ENCODE measurements around the gene POLD1. TPM values are rescaled to one million over a fixed set of nuclear protein-coding genes. Genes with fewer than 3 reads are reported as not detected.

Gene POLD1
- total RNA-seq, 1 donor from 2014 or later, result 18.9 TPM

DNA sequence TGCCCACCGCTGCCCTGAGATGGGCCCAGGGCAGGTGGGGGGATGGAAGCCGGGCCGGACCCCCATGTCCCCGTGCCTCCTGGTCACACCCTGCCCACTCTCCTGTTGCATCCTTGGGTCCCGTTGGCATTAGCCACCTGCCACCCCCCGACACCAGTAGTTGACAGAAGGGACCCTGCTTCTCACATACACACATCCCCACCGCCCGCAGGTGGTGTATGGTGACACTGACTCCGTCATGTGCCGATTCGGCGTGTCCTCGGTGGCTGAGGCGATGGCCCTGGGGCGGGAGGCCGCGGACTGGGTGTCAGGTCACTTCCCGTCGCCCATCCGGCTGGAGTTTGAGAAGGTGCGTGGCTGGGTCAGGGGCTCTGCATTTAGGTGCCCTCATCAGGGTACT lies 29.4 kb downstream of the POLD1 start:
- peaks cover 2% of the 10 kb centered on the region for H3K9me3 Mint-ChIP-seq (ENCODE audit: unreplicated experiment)
- Histone ChIP-seq H3K27me3 (ENCODE audit: insufficient read depth, low read length) (peaks cover 4% of the 10 kb centered on the region), H3K9me3 (ENCODE audit: insufficient read depth, low read depth, low read length) (no peaks in the 10 kb centered on the region), H3K4me1 (ENCODE audit: insufficient read depth, low read length) (no peaks in the 10 kb centered on the region), H3K4me3 (ENCODE audit: insufficient read depth, low read depth, low read length) (no peak overlapping the region), H3K79me2 (ENCODE audit: insufficient read depth, low read length) (no peaks in the 10 kb centered on the region), H2AFZ (ENCODE audit: low read depth, low read length) (no peak overlapping the region), H3K27ac (ENCODE audit: low read depth, low read length) (no peak overlapping the region), H3K9ac (ENCODE audit: low read length) (no peak overlapping the region), H3K36me3 (ENCODE audit: insufficient read depth, low read length) (no peaks in the 10 kb centered on the region), H3K4me2 (ENCODE audit: low read length) (no peak overlapping the region), H4K20me1 (ENCODE audit: insufficient read depth, low read length) (no peaks in the 10 kb centered on the region)
- H3K4me1 Mint-ChIP-seq (ENCODE audit: low read depth, unreplicated experiment), result no peaks in the 10 kb centered on the region
- no peak overlapping the region for H3K27ac Mint-ChIP-seq (ENCODE audit: unreplicated experiment)
- H3K4me3 Mint-ChIP-seq (ENCODE audit: unreplicated experiment), result no peak overlapping the region
- no peak for TF ChIP-seq EZH2 (IDR thresholded peaks at IDR 0.05; ENCODE audit: insufficient read depth, low read length)
- TF ChIP-seq CTCF (IDR thresholded peaks at IDR 0.05; ENCODE audit: insufficient read depth, low read depth, low read length), result no peak
- H3K36me3 Mint-ChIP-seq (ENCODE audit: low read depth, unreplicated experiment), result peaks cover 4% of the 10 kb centered on the region
- peaks cover 4% of the 10 kb centered on the region for H3K27me3 Mint-ChIP-seq (ENCODE audit: low read depth, unreplicated experiment)
- DNase-seq (ENCODE audit: low read depth) (no peak), FAIRE-seq (no peak)

DNA sequence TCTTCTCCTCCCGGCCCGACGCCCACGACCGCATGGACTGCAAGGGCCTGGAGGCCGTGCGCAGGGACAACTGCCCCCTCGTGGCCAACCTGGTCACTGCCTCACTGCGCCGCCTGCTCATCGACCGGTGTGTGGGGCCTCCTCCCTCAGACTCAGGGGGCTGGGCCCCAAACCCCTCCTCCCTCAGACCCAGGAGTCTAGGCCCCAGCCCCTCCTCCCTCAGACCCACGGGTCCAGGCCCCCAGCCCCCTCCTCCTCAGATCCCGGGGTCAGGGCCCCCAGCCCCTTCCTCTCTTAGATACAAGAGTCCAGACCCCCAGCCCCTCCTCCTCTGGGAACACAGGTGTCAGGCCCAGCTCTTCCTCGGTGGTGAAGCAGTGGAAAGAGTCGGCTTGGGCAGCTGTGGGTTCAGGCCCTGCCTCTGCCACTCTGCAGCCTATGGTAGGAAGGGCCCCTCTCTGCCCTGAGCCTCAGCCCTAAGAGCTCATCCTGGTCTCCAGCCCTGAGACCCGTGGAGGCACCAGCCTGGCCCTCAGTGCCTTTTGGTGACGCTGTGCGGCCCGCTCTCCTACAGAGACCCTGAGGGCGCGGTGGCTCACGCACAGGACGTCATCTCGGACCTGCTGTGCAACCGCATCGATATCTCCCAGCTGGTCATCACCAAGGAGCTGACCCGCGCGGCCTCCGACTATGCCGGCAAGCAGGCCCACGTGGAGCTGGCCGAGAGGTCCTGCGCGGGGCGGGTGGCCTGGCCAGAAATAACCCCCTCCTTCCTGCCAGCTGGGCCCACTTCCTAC lies 30.9 kb downstream of the POLD1 start:
- Mint-ChIP-seq H3K4me3 (ENCODE audit: unreplicated experiment) (no peak overlapping the region), H3K36me3 (ENCODE audit: low read depth, unreplicated experiment) (peaks cover 4% of the 10 kb centered on the region), H3K9me3 (ENCODE audit: unreplicated experiment) (peaks cover 2% of the 10 kb centered on the region), H3K27me3 (ENCODE audit: low read depth, unreplicated experiment) (peaks cover 14% of the 10 kb centered on the region), H3K4me1 (ENCODE audit: low read depth, unreplicated experiment) (no peaks in the 10 kb centered on the region), H3K27ac (ENCODE audit: unreplicated experiment) (no peak overlapping the region)
- Histone ChIP-seq H3K36me3 (ENCODE audit: insufficient read depth, low read length) (no peaks in the 10 kb centered on the region), H3K4me1 (ENCODE audit: insufficient read depth, low read length) (no peaks in the 10 kb centered on the region), H4K20me1 (ENCODE audit: insufficient read depth, low read length) (no peaks in the 10 kb centered on the region), H2AFZ (ENCODE audit: low read depth, low read length) (no peak overlapping the region), H3K79me2 (ENCODE audit: insufficient read depth, low read length) (no peaks in the 10 kb centered on the region), H3K9ac (ENCODE audit: low read length) (no peak overlapping the region), H3K4me3 (ENCODE audit: insufficient read depth, low read depth, low read length) (no peak overlapping the region), H3K9me3 (ENCODE audit: insufficient read depth, low read depth, low read length) (no peaks in the 10 kb centered on the region), H3K27ac (ENCODE audit: low read depth, low read length) (no peak overlapping the region), H3K4me2 (ENCODE audit: low read length) (no peak overlapping the region), H3K27me3 (ENCODE audit: insufficient read depth, low read length) (peaks cover 16% of the 10 kb centered on the region)
- FAIRE-seq (no peak), DNase-seq (ENCODE audit: low read depth) (peak; percentile 12)
- peak; percentile 49 for TF ChIP-seq CTCF (IDR thresholded peaks at IDR 0.05; ENCODE audit: insufficient read depth, low read depth, low read length)
- TF ChIP-seq EZH2 (IDR thresholded peaks at IDR 0.05; ENCODE audit: insufficient read depth, low read length), result no peak

DNA sequence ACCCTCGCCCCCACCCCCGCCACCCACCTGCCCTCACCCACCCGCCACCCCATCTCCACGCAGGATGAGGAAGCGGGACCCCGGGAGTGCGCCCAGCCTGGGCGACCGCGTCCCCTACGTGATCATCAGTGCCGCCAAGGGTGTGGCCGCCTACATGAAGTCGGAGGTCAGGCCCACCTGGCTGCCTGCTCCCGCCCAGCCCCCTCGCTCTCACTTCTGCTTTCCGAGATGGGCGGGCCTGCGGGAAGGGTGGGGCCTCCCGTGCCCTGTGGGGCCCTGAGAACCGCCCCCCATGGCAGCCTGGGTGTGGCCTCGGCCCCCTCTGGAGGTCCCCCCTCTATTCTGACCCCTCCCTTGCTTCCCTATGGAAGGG lies 31.5 kb downstream of the POLD1 start:
- no peaks in the 10 kb centered on the region for H3K4me1 Mint-ChIP-seq (ENCODE audit: low read depth, unreplicated experiment)
- FAIRE-seq, result no peak
- no peaks in the 10 kb centered on the region for H3K9me3 ChIP-seq (ENCODE audit: insufficient read depth, low read depth, low read length)

More for the DNA sequence above, 31.5 kb downstream of the POLD1 start:
- no peak for DNase-seq (ENCODE audit: low read depth)
- Mint-ChIP-seq H3K27me3 (ENCODE audit: low read depth, unreplicated experiment) (peaks cover 19% of the 10 kb centered on the region), H3K4me3 (ENCODE audit: unreplicated experiment) (no peak overlapping the region), H3K36me3 (ENCODE audit: low read depth, unreplicated experiment) (peaks cover 2% of the 10 kb centered on the region), H3K9me3 (ENCODE audit: unreplicated experiment) (peaks cover 3% of the 10 kb centered on the region), H3K27ac (ENCODE audit: unreplicated experiment) (no peak overlapping the region)
- no peak overlapping the region for H3K4me2 ChIP-seq (ENCODE audit: low read length)
- no peak overlapping the region for H3K9ac ChIP-seq (ENCODE audit: low read length)
- H2AFZ ChIP-seq (ENCODE audit: low read depth, low read length), result no peak overlapping the region
- no peaks in the 10 kb centered on the region for H3K4me1 ChIP-seq (ENCODE audit: insufficient read depth, low read length)
- no peaks in the 10 kb centered on the region for H4K20me1 ChIP-seq (ENCODE audit: insufficient read depth, low read length)
- peaks cover 16% of the 10 kb centered on the region for H3K27me3 ChIP-seq (ENCODE audit: insufficient read depth, low read length)
- TF ChIP-seq CTCF (IDR thresholded peaks at IDR 0.05; ENCODE audit: insufficient read depth, low read depth, low read length) (no peak), EZH2 (IDR thresholded peaks at IDR 0.05; ENCODE audit: insufficient read depth, low read length) (no peak)
- no peaks in the 10 kb centered on the region for H3K79me2 ChIP-seq (ENCODE audit: insufficient read depth, low read length)
- no peaks in the 10 kb centered on the region for H3K36me3 ChIP-seq (ENCODE audit: insufficient read depth, low read length)
- no peak overlapping the region for H3K4me3 ChIP-seq (ENCODE audit: insufficient read depth, low read depth, low read length)
- H3K27ac ChIP-seq (ENCODE audit: low read depth, low read length), result no peak overlapping the region

Data from astrocyte (in vitro differentiated cells and primary cell).